ENCODE data around the gene IGSF23.
"Not testable (repeated sequence)": the region's sequence is repeated elsewhere in the genome, so short reads cannot be mapped to it uniquely, and the experiment has no call there.

DNA sequence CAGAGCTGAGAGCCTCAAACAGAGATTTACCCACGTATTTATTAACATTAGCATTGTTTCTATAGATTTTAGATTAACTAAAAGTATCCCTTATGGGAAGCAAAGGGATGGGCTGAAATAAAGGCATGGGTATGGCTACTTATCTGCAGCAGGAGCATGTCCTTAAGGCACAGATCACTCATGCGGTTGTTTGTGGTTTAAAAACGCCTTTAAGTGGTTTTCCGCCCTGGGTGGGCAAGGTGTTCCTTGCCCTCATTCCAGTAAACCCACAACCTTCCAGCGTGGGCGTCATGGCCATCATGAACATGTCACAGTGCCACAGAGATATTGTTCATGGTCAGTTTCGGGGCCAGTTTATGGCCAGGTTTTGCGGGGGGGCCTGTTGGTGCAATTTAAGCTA lies 18.2 kb downstream of the IGSF23 start:
- TF ChIP-seq, protein P1, sequence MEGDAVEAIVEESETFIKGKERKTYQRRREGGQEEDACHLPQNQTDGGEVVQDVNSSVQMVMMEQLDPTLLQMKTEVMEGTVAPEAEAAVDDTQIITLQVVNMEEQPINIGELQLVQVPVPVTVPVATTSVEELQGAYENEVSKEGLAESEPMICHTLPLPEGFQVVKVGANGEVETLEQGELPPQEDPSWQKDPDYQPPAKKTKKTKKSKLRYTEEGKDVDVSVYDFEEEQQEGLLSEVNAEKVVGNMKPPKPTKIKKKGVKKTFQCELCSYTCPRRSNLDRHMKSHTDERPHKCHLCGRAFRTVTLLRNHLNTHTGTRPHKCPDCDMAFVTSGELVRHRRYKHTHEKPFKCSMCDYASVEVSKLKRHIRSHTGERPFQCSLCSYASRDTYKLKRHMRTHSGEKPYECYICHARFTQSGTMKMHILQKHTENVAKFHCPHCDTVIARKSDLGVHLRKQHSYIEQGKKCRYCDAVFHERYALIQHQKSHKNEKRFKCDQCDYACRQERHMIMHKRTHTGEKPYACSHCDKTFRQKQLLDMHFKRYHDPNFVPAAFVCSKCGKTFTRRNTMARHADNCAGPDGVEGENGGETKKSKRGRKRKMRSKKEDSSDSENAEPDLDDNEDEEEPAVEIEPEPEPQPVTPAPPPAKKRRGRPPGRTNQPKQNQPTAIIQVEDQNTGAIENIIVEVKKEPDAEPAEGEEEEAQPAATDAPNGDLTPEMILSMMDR (IDR thresholded peaks at IDR 0.05; ENCODE audit: low read length) = not testable (repeated sequence)
- TF ChIP-seq EZH2 (optimal IDR thresholded peaks at IDR 0.05; ENCODE audit: low read depth, low read length); EZH2phosphoT487 (IDR thresholded peaks at IDR 0.05; ENCODE audit: low read length): not testable (repeated sequence)
